GM12878 (cell line): ENCODE data around the gene DNAI7. TPM values are rescaled to one million over a fixed set of nuclear protein-coding genes. Genes with fewer than 3 reads are reported as not detected.

Experiments used
- ATAC-seq: fragments of 200-7000 bp; cut with Tn5 transposase; 3 replicates; pipeline ENCODE4 v1.9.1; 2020; ENCODE audit warnings: mild to moderate bottlenecking, moderate library complexity
- BruUV-seq: library from RNA; stranded (reverse); fragments of 400-500 nt; replicated peaks from 2 replicates; lab custom pipeline; 2021; lab: Mats Ljungman, UMichigan
- CTCF ChIA-PET: fragments of 300-600 bp; sonication (Branson Sonifier 250); formaldehyde crosslinking; extraction: SDS; loops from one replicate; lab custom pipeline; 2021; ENCODE audit warnings: inconsistent platforms; lab: Yijun Ruan, JAX
- POLR2A ChIA-PET: fragments of 350-600 bp; formaldehyde crosslinking; extraction: SDS; loops from one replicate; lab custom pipeline; 2021; ENCODE audit warnings: inconsistent platforms; lab: Charles Lee
- RAD21 ChIA-PET: fragments of 300-600 bp; sonication (Branson Sonifier 250); formaldehyde crosslinking; loops from one replicate; lab custom pipeline; 2023; ENCODE audit warnings: antibody characterized with exemption; ENCODE audit not compliant: unreplicated experiment; lab: Charles Lee
- SMC1A ChIA-PET: fragments of 300-600 bp; sonication (Branson Sonifier 250); formaldehyde crosslinking; loops from one replicate; lab custom pipeline; 2023; ENCODE audit not compliant: unreplicated experiment, uncharacterized antibody; lab: Charles Lee
- DNase-seq: peaks from one replicate; pipeline ENCODE4 v3.0.0-alpha.2; 2011; ENCODE audit warnings: low read depth, low spot score
- FAIRE-seq: peaks from 3 replicates; lab custom pipeline; 2011; peaks lifted over from hg19 to GRCh38; lab: Jason Lieb, UNC
- H2AFZ ChIP-seq: 2 replicates; pipeline ENCODE4 v1.6.0; 2011; ENCODE audit warnings: low read depth, low read length, control low read depth; ENCODE audit not compliant: control insufficient read depth
- H3K27ac ChIP-seq: 2 replicates; pipeline ENCODE4 v1.5.1; 2011; ENCODE audit warnings: control low read depth; ENCODE audit not compliant: control insufficient read depth, insufficient read depth
- H3K27me3 ChIP-seq, 2 experiments: replicated peaks in 1 of 2; 2 replicates each; pipeline versions ENCODE4 v1.6.0 to v1.6.1; 2011; ENCODE audit warnings: low read length in 1 of 2; ENCODE audit not compliant: control insufficient read depth in 2 of 2, insufficient read depth in 2 of 2
- H3K36me3 ChIP-seq, 2 experiments: 2 replicates each; pipeline ENCODE4 v1.5.1; 2011; ENCODE audit warnings: low read length in 1 of 2; ENCODE audit not compliant: control insufficient read depth in 2 of 2, insufficient read depth in 2 of 2
- H3K4me1 ChIP-seq: 2 replicates; pipeline ENCODE4 v1.6.1; 2011; ENCODE audit warnings: mild to moderate bottlenecking, low read length, moderate library complexity, mixed read lengths; ENCODE audit not compliant: control insufficient read depth, insufficient read depth
- H3K4me2 ChIP-seq: 2 replicates; pipeline ENCODE4 v1.6.0; 2011; ENCODE audit warnings: control low read depth; ENCODE audit not compliant: control insufficient read depth, insufficient read depth
- H3K4me3 ChIP-seq: fragments of 200-600 bp; sonication (generic); 2 replicates; pipeline ENCODE4 v1.5.1; 2016
- H3K79me2 ChIP-seq: 2 replicates; pipeline ENCODE4 v1.6.0; 2011; ENCODE audit warnings: low read length; ENCODE audit not compliant: control insufficient read depth, insufficient read depth
- H3K9ac ChIP-seq: 2 replicates; pipeline ENCODE4 v1.8.0; 2011; ENCODE audit warnings: low read length, control low read depth, mixed read lengths; ENCODE audit not compliant: control insufficient read depth, insufficient read depth
- H3K9me3 ChIP-seq: replicated peaks from 3 replicates; pipeline ENCODE4 v1.5.1; 2011; ENCODE audit warnings: mild to moderate bottlenecking, low read length; ENCODE audit not compliant: control insufficient read depth, insufficient read depth
- H4K20me1 ChIP-seq: 2 replicates; pipeline ENCODE4 v1.6.0; 2011; ENCODE audit not compliant: control insufficient read depth, insufficient read depth
- BMI1 ChIP-seq: fragments of 450-650 bp; IDR thresholded peaks from 2 replicates; pipeline ENCODE4 v1.6.1; 2016; ENCODE audit warnings: mild to moderate bottlenecking, moderate library complexity, borderline replicate concordance
- CHD4 ChIP-seq: fragments of 200-600 bp; sonication (generic); IDR thresholded peaks from 2 replicates; pipeline ENCODE4 v1.6.1; 2016; ENCODE audit warnings: mild to moderate bottlenecking
- CREB1 ChIP-seq: IDR thresholded peaks from 2 replicates; pipeline ENCODE4 v1.6.1; 2012; ENCODE audit warnings: low read depth, mild to moderate bottlenecking, inconsistent platforms
- ETV6 ChIP-seq, 2 experiments: fragments of 450-650 bp in 1 of 2; IDR thresholded peaks in 1 of 2; conservative IDR thresholded peaks in 1 of 2; 2 replicates each; pipeline ENCODE4 v1.6.1; 2014; ENCODE audit warnings: antibody characterized with exemption in 1 of 2, borderline replicate concordance in 1 of 2, low read depth in 1 of 2, mild to moderate bottlenecking in 1 of 2, moderate library complexity in 1 of 2
- HCFC1 ChIP-seq: fragments of 150-350 bp; IDR thresholded peaks from 2 replicates; pipeline ENCODE4 v1.6.1; 2014; ENCODE audit warnings: low read length
- KDM1A ChIP-seq: fragments of 200-600 bp; sonication (generic); IDR thresholded peaks from 2 replicates; pipeline ENCODE4 v1.6.1; 2016; ENCODE audit warnings: borderline replicate concordance
- PML ChIP-seq: IDR thresholded peaks from 2 replicates; pipeline ENCODE4 v1.6.1; 2012; ENCODE audit warnings: low read length, inconsistent platforms
- RAD51 ChIP-seq: fragments of 450-650 bp; IDR thresholded peaks from 2 replicates; pipeline ENCODE4 v1.6.1; 2016; ENCODE audit warnings: moderate library complexity, mild to moderate bottlenecking, inconsistent platforms
- TCF12 ChIP-seq: IDR thresholded peaks from 2 replicates; pipeline ENCODE4 v1.6.1; 2011; ENCODE audit warnings: low read depth, mild to moderate bottlenecking, low read length
- WGBS: methylation state at CpG from one replicate; pipeline ENCODE4 v1.1.6; 2016; ENCODE audit warnings: low lambda C conversion rate; ENCODE audit not compliant: insufficient replicate concordance, insufficient coverage; ENCODE audit errors: missing lambda C conversion rate; 5-methylcytosine and 5-hydroxymethylcytosine counted together
- in situ Hi-C: fragments of 300-500 bp; cut with MboI; formaldehyde crosslinking; loops from 9 replicates; pipeline ENCODE4 v1.14.3; 2018; ENCODE audit warnings: mixed read lengths
- intact Hi-C: fragments of 100-400 bp; cut with micrococcal nuclease; formaldehyde crosslinking; loops from one replicate; pipeline ENCODE4 v1.14.2; 2022; ENCODE audit not compliant: unreplicated experiment
- polyA plus RNA-seq, 11 experiments: library from polyadenylated mRNA; depleted of rRNA in 4 of 11; unstranded in 6 of 11; stranded (reverse) in 5 of 11; fragments of >200 nt; fragmentation: Nextera tagmentation in 4 of 11; fragmentation: Illumina TruSeq in 1 of 11; extraction: Ambion mirVana in 4 of 11; extraction: Trizol in 1 of 11; gene quantifications; 1 replicate in 1 of 11; 2 replicates in 10 of 11; pipeline versions ENCODE4 v1.2.1 to v1.2.3, GENCODE V29; 2011 to 2016; ENCODE audit warnings: inconsistent platforms in 2 of 11, missing spikeins in 2 of 11, low read depth in 1 of 11
- total RNA-seq, 4 experiments: library from RNA; depleted of rRNA in 3 of 4; stranded (reverse); fragments of >200 nt in 3 of 4; fragmentation: Illumina TruSeq in 1 of 4; extraction: Trizol in 1 of 4; gene quantifications; 2 replicates each; pipeline versions ENCODE4 v1.2.1 to v1.2.3, GENCODE V29; 2013 to 2021
- TF ChIP-seq, protein P1 (sequence below): fragments of 450-650 bp; IDR thresholded peaks from 2 replicates; pipeline ENCODE4 v1.6.1; 2017; ENCODE audit warnings: mild to moderate bottlenecking, moderate library complexity
- TF ChIP-seq, protein P2 (sequence below): fragments of 450-650 bp; IDR thresholded peaks from 2 replicates; pipeline ENCODE4 v1.6.1; 2017; ENCODE audit warnings: mild to moderate bottlenecking, low read depth, inconsistent platforms; ENCODE audit not compliant: poor library complexity, severe bottlenecking
- TF ChIP-seq, protein P3 (sequence below): IDR thresholded peaks from 2 replicates; pipeline ENCODE4 v1.6.1; 2012; ENCODE audit warnings: low read length, inconsistent platforms
- TF ChIP-seq, protein P4 (sequence below): fragments of 450-650 bp; IDR thresholded peaks from 2 replicates; pipeline ENCODE4 v1.6.1; 2017; ENCODE audit warnings: antibody characterized with exemption, mild to moderate bottlenecking, moderate library complexity

The DNAI7 gene
- total and polyA plus RNA-seq, 10 of the 15 experiments (the other 5 are each of a cell fraction or from before 2014, with no cell fraction given): 0.05 to 0.48 (median 0.13) TPM; not detected in 4

DNA sequence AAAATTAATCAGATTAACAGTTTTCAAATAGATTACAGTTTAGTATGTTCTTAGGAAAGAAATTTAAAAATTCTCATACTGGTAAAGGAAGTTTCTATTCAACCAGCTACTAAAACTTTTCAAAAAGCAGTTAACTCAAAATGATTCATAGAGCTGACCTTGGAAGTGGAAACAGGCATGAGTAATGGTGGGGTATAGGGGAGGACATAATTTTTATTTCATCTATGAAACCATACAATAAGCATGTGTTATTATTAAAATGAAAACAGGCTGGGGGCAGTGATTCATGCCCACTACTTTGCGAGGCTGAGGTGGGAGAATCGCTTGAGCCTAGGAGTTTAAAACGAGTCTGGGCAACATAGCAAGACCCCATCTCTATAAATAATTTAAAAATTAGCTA is 73.0 kb downstream of the DNAI7 start:
- in situ Hi-C loops: no loop called here
- CTCF ChIA-PET: interaction anchor here (0.7 to 1.9 kb wide), 6 partner anchors 9 to 130 kb away, joined by 3 to 11 read pairs (median 4); no protein-coding TSS in a partner anchor
- no TSS peak for BruUV-seq
- TF ChIP-seq, protein P1, sequence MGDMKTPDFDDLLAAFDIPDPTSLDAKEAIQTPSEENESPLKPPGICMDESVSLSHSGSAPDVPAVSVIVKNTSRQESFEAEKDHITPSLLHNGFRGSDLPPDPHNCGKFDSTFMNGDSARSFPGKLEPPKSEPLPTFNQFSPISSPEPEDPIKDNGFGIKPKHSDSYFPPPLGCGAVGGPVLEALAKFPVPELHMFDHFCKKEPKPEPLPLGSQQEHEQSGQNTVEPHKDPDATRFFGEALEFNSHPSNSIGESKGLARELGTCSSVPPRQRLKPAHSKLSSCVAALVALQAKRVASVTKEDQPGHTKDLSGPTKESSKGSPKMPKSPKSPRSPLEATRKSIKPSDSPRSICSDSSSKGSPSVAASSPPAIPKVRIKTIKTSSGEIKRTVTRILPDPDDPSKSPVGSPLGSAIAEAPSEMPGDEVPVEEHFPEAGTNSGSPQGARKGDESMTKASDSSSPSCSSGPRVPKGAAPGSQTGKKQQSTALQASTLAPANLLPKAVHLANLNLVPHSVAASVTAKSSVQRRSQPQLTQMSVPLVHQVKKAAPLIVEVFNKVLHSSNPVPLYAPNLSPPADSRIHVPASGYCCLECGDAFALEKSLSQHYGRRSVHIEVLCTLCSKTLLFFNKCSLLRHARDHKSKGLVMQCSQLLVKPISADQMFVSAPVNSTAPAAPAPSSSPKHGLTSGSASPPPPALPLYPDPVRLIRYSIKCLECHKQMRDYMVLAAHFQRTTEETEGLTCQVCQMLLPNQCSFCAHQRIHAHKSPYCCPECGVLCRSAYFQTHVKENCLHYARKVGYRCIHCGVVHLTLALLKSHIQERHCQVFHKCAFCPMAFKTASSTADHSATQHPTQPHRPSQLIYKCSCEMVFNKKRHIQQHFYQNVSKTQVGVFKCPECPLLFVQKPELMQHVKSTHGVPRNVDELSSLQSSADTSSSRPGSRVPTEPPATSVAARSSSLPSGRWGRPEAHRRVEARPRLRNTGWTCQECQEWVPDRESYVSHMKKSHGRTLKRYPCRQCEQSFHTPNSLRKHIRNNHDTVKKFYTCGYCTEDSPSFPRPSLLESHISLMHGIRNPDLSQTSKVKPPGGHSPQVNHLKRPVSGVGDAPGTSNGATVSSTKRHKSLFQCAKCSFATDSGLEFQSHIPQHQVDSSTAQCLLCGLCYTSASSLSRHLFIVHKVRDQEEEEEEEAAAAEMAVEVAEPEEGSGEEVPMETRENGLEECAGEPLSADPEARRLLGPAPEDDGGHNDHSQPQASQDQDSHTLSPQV: no peak
- TF ChIP-seq TCF12 (no peak), KDM1A (no peak), ETV6 (conservative IDR thresholded peaks at IDR 0.05 in 1 of 2, IDR thresholded peaks at IDR 0.05 in 1 of 2; ENCODE audit: borderline replicate concordance in 1 of 2, low read depth in 1 of 2) (no peak), HCFC1 (no peak), CREB1 (no peak), BMI1 (no peak), CHD4 (no peak), RAD51 (no peak), PML (no peak)
- TF ChIP-seq, protein P2, sequence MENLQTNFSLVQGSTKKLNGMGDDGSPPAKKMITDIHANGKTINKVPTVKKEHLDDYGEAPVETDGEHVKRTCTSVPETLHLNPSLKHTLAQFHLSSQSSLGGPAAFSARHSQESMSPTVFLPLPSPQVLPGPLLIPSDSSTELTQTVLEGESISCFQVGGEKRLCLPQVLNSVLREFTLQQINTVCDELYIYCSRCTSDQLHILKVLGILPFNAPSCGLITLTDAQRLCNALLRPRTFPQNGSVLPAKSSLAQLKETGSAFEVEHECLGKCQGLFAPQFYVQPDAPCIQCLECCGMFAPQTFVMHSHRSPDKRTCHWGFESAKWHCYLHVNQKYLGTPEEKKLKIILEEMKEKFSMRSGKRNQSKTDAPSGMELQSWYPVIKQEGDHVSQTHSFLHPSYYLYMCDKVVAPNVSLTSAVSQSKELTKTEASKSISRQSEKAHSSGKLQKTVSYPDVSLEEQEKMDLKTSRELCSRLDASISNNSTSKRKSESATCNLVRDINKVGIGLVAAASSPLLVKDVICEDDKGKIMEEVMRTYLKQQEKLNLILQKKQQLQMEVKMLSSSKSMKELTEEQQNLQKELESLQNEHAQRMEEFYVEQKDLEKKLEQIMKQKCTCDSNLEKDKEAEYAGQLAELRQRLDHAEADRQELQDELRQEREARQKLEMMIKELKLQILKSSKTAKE: no peak
- TF ChIP-seq, protein P3, sequence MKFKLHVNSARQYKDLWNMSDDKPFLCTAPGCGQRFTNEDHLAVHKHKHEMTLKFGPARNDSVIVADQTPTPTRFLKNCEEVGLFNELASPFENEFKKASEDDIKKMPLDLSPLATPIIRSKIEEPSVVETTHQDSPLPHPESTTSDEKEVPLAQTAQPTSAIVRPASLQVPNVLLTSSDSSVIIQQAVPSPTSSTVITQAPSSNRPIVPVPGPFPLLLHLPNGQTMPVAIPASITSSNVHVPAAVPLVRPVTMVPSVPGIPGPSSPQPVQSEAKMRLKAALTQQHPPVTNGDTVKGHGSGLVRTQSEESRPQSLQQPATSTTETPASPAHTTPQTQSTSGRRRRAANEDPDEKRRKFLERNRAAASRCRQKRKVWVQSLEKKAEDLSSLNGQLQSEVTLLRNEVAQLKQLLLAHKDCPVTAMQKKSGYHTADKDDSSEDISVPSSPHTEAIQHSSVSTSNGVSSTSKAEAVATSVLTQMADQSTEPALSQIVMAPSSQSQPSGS: no peak
- TF ChIP-seq, protein P4, sequence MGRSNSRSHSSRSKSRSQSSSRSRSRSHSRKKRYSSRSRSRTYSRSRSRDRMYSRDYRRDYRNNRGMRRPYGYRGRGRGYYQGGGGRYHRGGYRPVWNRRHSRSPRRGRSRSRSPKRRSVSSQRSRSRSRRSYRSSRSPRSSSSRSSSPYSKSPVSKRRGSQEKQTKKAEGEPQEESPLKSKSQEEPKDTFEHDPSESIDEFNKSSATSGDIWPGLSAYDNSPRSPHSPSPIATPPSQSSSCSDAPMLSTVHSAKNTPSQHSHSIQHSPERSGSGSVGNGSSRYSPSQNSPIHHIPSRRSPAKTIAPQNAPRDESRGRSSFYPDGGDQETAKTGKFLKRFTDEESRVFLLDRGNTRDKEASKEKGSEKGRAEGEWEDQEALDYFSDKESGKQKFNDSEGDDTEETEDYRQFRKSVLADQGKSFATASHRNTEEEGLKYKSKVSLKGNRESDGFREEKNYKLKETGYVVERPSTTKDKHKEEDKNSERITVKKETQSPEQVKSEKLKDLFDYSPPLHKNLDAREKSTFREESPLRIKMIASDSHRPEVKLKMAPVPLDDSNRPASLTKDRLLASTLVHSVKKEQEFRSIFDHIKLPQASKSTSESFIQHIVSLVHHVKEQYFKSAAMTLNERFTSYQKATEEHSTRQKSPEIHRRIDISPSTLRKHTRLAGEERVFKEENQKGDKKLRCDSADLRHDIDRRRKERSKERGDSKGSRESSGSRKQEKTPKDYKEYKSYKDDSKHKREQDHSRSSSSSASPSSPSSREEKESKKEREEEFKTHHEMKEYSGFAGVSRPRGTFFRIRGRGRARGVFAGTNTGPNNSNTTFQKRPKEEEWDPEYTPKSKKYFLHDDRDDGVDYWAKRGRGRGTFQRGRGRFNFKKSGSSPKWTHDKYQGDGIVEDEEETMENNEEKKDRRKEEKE: no peak

More for the DNA sequence above, 73.0 kb downstream of the DNAI7 start:
- Histone ChIP-seq H4K20me1 (no peaks in the 10 kb centered on the region), H3K27ac (no peak overlapping the region), H3K27me3 (no peaks in the 10 kb centered on the region), H2AFZ (no peak overlapping the region), H3K4me1 (no peaks in the 10 kb centered on the region), H3K9me3 (no peaks in the 10 kb centered on the region), H3K4me3 (no peak overlapping the region), H3K4me2 (no peak overlapping the region), H3K36me3 (no peaks in the 10 kb centered on the region), H3K9ac (no peak overlapping the region), H3K79me2 (no peaks in the 10 kb centered on the region)
- WGBS: 85% methylated on average over 3 of the region's 3 CpGs
- FAIRE-seq (no peak), ATAC-seq (no peak), DNase-seq (no peak)
- SMC1A ChIA-PET: interaction anchor here (0.8 to 2.4 kb wide), 12 partner anchors 8 to 343 kb away, joined by 3 to 13 read pairs (median 5); no protein-coding TSS in a partner anchor
- intact Hi-C loops: no loop called here
- RAD21 ChIA-PET: interaction anchor here (0.6 to 1.7 kb wide), 7 partner anchors 14 to 131 kb away, joined by 3 to 7 read pairs (median 3); no protein-coding TSS in a partner anchor
- POLR2A ChIA-PET: interaction anchor here (0.6 kb wide), 1 partner anchor 37 kb away, joined by 6 read pairs; no protein-coding TSS in a partner anchor
